GM11168 (cell line): ENCODE data around the gene CUL4A.

Source experiments
- in situ Hi-C: fragments of 300-500 bp; cut with MboI; formaldehyde crosslinking; loops from one replicate; pipeline ENCODE4 v1.12.0; 2022; ENCODE audit warnings: low sequenced_read_pairs; ENCODE audit not compliant: unreplicated experiment

Gene CUL4A

DNA sequence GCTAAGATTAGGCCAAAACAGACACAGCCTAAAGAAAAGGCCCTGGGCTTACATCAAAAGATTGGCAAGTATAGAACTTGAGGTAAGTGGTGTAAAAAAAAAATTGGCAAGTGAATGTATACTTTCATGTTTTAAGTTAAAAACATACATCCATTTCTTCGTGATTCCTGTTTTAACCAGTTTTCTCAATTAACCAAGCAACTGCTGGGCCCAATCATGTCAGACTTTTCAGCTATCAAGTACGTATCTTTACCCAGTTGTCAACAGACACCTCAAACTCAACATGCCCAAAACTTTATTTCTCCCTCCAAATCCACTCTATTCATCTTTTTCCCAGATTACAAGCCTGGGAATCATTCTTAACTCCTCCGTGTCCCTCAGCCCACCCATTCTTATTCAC lies 2.0 kb upstream of the CUL4A start:
- in situ Hi-C loops = no loop called here

DNA sequence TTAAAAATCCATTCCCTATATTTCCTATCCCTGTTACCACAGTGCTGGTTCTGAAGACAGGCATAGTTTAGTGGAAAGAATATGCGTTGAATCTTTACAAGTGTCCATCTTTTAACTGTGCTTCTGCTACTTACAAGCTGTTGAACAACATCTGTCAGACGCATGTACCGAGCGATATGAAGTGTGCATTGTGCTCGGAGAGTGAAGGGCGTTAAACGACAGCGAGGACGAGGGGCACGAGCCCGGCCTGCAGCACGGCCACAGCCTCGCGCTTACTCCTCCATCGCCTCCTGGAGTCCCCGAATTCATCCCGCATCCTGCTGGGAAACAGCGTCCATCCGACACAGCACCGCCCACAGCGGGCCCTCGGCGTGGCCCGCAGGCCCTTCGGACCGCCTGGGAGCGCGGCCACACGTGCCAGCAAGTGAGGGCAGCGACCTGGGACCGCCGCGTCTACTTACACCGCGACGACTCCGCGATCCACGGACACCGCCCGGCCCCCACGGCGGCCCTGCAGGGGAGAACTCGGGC lies 1.5 kb upstream of the CUL4A start:
- in situ Hi-C loops = no loop called here

DNA sequence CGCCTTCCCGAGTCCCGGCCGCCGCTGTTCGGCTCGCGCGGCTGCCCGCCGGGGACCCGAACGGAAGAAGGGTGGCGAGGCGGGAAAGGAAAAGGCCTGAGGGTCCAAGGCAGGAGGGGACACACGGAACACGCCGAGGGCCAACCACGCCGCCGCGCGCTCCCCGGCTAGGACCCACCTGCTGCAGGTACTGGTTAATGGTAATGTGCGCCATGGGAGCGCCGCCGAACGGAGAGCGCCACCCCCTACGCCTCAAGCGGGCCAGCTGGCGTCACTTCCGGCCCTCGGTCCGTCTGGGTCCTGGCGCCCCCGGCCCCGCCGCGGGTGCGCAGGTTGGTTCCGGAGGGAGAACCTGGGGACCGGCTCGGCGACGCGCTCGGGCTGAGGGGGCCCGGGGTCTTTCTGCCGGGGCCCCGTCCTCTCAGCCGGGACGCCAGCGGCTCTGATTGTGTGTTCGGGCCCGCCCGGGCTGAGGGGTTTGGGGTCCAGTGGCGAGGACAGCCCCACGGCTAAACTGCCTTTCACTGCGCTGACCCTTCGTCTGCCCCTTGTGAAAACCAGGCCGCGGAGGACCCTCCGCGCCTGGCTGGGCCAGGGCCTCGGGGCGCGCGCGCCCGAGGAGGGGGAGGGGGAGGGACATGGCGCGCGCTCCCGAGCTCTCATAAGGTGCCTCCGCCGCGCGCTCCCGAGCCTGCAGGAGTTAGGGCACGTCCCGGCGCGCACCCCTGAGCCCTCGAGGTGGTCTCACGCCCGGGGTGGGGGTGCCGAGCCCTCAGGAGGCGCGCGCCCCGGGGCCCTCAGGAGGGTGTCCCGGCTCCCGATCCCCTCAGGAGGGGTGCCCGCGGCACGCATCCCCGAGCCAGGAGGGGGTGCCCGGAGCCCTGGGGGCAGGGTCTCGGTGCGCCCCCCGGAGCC lies 735 bp upstream of the CUL4A start, which contains the start of gene PCID2:
TSS of gene PCID2 (minus strand) at position 249 of the 915 bp plus-strand sequence. CDS start at position 214, 35 bp downstream.
- in situ Hi-C loops = no loop called here

DNA sequence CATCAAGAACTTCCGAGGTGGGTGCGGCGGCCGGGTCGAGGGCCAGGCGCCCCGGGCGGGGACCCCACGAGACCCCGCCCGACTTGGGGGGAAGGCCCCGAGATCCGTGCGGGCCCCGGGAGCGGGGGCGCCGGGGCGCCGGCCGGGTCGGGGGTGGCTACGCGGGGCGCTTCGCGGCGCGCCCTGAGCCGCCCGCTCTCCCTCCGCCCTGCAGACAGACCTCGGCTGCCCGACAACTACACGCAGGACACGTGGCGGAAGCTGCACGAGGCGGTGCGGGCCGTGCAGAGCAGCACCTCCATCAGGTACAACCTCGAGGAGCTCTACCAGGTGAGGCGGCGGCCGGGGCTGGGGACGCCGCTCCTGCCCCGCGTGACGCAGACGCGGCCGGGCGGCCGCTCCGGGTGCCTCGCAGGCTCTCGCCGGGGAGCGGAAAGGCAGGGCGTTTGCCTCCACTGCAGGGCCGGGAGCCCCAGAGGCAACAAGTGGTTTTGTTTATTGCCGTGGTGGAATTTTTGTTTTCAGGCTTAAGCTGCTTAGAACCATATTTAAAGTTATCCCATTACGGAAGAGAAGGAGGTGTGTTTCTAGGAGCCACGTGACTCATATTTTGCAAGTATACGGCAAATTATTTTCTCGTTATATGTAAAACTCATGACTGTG lies 477 bp downstream of the CUL4A start:
- in situ Hi-C loops = no loop called here

DNA sequence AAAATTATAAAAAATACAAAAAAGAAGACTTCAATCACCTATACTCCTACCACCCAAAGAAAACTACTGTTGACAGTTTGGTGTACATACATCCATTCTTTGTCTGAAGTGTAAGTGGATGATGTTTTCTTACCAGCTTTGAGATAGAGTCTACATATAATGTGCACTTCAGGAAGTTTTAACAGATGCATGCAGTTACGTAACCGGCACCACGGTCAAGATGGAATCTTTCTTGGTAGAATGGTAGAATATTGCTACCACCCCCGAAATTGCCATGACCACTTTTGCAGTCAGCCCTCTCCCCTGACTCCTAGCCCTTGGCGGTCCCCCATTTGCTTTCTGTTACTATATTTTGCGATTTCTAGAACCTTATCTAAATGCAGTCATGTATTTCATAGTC lies 1.4 kb downstream of the CUL4A start:
- in situ Hi-C loops = no loop called here

DNA sequence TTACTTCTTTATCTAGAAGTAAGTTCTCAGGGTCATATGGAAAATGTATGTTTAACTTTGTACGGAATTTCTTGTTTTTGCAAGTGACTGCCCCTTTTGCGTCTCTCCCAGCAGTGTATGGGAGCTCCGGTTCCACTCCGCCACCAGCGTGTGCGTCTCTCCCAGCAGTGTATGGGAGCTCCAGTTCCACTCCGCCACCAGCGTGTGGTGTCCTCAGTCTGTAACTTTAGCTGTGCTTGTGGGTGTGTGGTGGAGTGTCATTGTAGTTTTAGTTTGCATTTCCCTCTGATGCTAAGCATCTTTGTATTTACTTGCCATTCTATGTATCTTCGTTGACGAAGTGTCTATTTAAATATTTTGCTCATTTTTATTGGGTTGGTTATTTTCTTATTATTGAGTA lies 2.4 kb downstream of the CUL4A start:
- in situ Hi-C loops = no loop called here

DNA sequence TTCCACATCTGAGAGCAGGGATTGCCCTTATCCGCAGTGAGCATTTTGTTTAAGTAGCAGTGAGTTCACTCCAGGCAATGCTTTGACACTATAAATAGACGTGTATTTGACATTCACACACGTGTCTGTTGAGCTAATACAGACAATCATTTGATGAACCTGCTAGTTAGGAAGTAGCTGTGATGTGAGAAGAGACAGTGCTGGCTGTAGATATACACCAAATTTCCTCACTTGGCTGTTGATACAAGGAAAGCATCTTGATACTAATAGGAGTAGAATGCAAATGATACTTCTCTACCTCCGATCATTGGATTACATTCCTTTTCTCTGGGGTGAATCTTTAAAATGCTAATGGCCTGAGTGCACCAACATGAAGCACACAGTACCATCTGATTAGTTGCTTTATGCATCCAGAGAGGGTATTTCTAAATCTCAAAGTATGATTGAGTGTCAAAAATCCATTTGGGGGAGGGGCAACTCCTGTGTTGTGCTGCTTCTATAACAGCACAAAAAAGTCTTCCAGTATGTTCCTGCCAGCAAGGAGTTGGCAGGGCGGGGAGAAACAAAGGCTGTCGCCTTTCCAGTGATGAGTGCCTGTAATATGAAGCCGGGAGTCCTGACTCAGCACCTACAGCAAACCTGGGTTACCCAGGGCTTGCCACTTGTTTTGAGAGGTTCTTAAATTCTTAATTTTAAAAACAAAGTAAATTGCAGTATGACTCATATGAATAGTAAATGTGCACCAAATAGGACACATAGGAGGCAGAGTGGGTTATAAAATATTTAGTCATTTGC lies 7.0 kb downstream of the CUL4A start:
- in situ Hi-C loops = no loop called here

DNA sequence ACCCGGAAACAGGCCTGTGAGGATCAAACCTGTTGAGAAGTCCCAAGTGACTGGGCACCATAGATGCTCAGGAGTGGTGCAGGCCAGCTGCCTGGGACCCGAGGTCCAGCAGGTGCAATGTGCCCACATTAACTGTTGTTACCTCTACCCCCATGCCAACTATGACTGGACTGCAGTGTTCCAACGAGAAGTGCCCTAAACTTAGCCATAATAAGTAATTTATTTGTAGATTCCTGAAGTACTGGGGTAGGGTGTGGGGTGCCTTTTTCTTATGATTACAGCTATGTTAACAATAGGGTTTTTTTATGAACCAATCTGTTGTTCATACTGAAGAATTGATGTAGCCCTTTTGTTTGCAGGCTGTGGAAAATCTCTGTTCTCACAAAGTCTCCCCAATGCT lies 9.2 kb downstream of the CUL4A start:
- in situ Hi-C loops = no loop called here

DNA sequence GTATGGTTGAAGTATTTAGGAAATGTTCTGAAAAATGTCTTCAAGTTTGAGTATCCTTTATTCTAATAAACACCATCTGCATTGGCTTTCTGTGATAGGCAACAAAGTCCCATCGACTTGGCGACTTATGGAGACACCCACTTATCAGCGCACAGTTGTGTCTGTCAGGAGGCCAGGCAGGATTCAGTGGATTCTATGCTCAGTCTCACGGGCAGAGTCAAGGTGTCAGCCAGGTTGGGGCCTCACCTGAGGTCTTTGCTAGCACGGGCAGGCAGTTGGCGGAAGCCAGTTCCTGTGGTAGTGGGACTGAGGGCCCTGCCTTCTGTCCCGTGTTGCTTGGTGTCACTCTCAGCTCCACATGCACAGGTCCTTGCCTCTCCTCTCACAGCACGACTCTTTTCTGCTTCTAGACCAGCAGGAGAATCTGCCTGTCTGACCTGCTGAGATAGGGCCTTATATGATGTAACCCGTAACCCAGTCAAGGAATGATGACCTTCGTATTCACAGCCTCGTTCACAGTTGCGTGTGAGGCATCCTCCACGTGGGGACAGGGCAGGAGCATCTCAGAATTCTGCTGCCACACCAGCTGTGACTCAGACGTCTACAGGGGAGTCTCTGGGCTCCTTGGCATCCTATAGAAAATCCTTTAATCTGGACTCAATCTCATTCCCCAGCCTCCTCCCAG lies 10.0 kb downstream of the CUL4A start:
- in situ Hi-C loops = no loop called here

DNA sequence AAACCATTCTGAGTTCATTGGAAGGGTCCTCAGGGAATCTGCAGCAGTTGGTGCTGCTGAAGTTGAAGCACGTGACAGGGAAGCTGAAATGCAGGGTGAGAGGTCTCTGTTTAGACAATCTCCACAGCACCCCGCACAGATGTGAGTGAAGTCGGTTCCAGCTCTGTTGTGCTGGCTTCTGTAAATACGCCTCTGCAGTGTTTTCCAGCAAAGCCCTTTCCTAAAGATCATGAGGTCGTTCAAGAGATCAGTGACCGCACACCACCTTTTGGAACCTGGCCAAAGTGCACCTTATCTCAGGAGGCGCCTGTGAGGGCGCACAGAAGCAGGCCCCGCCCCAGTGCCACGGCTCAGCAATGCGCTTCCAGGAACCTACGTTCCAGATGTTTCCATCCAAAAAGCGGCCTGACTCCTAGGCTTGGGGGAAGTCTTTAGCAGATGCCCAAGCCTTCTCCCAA lies 10.8 kb downstream of the CUL4A start:
- in situ Hi-C loops = no loop called here

DNA sequence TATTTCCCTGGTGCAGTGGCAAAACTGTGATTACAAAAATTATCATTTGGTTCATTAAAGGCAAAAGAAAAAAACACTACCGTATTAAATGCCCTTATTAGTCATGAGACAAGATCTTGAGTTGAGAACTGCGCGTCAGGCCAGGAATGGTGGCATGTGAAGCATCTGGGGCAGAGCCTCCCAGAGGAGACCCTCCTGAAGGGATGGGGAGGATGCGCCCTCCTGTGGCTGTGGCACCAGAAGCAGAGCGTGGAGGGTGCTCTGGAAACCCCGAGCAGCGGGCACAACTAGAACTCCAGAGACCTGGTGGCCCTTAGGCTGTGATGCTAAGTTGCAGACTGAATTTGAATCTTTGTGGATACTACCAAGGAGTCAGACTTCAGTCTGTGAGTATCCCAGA lies 11.5 kb downstream of the CUL4A start:
- in situ Hi-C loops = no loop called here

DNA sequence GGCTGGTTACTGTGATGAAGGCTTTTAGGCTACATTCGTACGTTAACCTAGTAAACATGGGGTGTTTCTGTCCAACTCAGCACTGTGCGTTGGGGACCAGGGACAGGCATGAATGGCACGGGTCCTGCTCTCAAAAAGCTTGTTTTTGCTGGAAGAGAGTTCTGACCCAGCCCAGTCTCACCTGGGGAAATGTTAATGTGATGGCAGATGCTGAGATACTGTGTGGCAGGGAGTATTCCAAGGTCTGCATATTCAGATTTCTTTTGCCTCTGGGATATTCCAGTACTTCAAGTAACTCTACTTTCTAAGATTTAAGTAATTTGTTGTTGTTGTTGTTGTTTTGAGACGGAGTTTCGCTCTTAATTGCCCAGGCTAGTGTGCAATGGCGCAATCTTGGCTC lies 13.7 kb downstream of the CUL4A start:
- in situ Hi-C loops = no loop called here

DNA sequence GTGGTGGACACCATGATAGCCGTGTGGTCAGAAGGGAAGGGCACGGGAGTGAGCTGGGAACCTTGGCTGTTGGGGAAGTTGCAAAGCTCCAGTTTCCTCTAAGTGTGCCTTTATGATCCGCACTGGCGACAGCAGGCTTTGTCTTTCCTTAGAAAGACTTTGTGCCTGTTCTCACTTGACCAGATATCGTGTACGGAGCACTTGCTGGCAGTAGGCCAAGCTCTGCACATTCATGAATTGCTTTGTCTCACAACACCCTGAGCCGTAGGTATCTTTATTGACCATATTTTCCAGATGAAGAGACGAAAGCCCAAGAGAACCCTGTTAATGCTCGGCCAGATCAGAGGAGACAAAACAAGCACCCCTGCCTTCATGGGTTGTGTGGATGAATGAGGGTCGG lies 15.1 kb downstream of the CUL4A start:
- in situ Hi-C loops = no loop called here

DNA sequence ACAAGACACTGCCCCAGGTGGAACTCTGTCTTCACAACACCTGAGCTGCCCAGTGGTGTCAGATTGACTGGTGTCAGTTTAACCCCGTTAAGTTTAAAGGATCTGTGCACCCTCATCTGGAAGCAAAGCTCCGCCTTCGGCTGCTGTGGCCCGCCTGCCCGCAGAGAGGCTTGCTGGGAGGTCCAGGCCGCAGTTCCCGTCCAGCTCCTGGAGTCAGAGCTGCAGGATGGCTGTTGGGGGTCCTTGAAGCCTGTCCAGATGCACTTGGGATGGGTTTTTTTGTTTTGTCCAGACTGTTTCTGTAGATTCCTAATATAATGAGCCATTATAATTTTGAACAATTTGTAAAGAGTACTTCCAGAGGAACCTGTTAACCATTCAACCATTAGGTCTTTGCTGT lies 16.1 kb downstream of the CUL4A start:
- in situ Hi-C loops = no loop called here

DNA sequence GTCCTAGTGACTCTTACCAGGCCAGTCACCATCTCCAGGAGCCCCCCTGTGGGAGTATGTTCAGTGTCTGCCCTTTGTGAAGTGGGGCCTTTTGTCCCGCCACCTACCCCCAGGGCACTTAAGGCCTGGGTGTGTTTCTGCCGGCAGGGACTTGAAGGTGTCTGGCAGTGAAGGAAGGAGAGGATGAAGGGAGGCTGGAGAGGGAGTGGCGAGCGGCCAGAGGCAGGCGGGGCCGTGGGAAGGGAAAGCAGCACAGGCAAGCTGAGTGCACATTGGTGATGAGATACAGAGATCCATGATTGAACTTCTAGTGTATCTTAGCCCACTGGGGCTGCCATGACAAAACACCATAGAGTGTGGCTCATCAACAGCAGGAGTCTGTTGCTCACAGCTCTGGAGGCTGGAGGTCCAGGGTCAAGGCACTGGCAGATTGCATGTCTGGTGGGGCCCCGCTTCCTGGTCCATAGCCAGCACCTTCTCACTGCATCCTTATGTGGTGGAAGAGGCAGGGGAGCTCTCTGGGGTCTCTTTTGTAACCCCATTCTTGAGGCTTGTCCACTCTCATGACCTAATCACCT lies 17.5 kb downstream of the CUL4A start:
- in situ Hi-C loops = no loop called here

DNA sequence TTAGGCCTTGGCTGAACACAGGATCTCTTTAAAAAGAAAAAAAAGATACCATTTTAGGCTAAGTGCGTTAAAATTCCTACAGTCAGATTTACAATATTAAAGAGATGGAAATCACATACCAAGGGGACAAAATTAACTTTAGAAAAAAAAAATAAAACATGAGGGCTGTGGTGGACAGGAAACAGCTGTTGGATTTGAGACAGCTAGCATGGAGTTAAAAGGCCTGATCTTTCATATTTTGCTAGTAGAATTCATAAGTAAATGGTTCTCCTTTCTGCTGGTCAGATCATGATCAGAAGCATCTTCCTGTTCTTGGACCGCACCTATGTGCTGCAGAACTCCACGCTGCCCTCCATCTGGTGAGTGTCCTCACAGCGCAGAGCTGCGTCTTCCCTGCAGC lies 19.7 kb downstream of the CUL4A start:
- in situ Hi-C loops = no loop called here

DNA sequence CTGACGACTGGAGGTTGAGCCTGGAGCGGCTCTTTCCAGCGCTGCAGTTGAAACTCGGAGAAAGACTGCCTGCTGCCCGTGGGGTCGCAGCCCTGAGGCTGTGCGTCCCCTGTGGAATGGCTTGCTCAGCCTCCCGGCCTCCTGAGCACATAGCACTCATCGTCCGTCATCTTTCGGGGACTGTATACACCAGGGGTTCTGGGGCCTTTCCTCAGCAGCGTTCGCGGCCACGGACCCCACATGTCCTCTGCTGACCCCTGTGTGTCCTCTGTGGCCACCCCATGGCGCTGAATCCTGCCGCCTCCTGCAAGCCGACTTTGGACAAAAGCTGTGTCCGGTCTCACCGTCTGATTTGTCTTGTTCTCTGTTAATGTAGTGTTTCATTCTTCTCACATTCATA lies 20.4 kb downstream of the CUL4A start:
- in situ Hi-C loops = no loop called here

DNA sequence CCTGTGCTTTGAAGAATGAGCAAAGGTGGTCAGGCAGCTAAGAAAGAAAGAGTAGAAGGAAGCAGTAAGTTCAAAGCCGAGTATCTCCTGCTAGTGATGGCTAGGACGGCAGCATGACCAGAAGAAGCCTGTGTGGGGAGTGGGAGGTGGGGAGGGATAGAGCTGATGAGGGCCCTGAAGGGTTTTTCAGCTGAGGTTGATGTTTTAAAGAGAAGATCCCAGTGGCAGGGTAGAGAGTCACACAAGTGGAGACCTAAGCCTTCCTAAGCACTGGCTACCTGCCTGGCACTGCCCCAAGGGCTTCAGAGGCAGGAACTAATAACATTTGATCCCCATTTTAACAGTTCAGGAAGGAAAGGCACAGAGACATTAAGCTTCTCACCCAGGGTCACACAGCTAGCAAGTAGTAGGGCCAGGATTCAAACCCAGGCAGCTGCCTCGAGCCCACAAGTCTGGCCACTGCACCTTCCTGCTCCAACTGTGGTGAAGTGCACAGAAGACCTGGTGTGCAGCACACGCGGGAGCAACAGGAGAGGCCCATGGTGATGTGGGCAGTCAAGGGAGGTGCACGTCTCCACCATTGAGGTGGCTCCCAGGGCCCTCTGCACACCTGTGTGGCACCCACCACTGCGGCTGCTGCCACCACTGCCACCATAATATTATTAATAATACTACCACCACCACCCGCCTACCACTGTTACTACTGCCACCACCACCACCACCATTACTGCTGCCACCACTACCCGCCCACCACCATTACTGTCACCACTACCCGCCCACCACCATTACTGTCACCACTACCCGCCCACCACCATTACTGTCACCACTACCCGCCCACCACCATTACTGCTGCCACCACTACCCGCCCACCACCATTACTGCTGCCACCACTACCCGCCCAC lies 22.1 kb downstream of the CUL4A start:
- in situ Hi-C loops = no loop called here
